Measurements from ENCODE around the gene SAMSN1. TPM values are rescaled to one million over a fixed set of nuclear protein-coding genes. Genes with fewer than 3 reads are reported as not detected.
"Not testable (repeated sequence)": the region's sequence is repeated elsewhere in the genome, so short reads cannot be mapped to it uniquely, and the experiment has no call there.

Gene SAMSN1
- total and polyA plus RNA-seq, 9 of the 15 experiments (the other 6 are each of a cell fraction or from before 2014, with no cell fraction given) = 101 to 223 (median 159) TPM

GRCh38 chr21:14547834-14548513 lies 1.9 kb upstream of the SAMSN1 start:
- H4K20me1 ChIP-seq (replicated peaks; ENCODE audit: control insufficient read depth, insufficient read depth, low read length) = no peaks in the 10 kb centered on the region
- TF ChIP-seq SMAD4 (CRISPR knock-in tag; conservative IDR thresholded peaks at IDR 0.05) (no peak), C11orf30 (IDR thresholded peaks at IDR 0.05; ENCODE audit: low read depth) (peak; percentile 44; the same call in 1 of the 2 replicates), ZNF316 (IDR thresholded peaks at IDR 0.05) (peak; percentile 71)
- no peaks in the 10 kb centered on the region for H3K9me3 ChIP-seq (replicated peaks; ENCODE audit: control insufficient read depth, insufficient read depth, low read depth, low read length)
- in situ Hi-C loops (cut with MboI) = no loop called here
- ATAC-seq (no peak), DNase-seq (ENCODE audit: extremely low read depth in 1 of 4, low spot score in 3 of 4) (no peak), FAIRE-seq (no peak)
- peaks cover 0 to 16% of the 10 kb centered on the region in 2 experiments; a peak in 2 of 5 replicates for H3K4me1 ChIP-seq (replicated peaks in 1 of 2; ENCODE audit: control insufficient read depth in 2 of 2, insufficient read depth in 2 of 2, low read length in 2 of 2)
- peaks cover 10% of the 10 kb centered on the region; the same call in 2 of the 3 replicates for H3K36me3 ChIP-seq (ENCODE audit: control insufficient read depth, insufficient read depth, low read length)
- H3K27ac ChIP-seq (ENCODE audit: extremely low read depth, low read depth, low read length) = peak overlapping the region; percentile 24; the same call in 1 of the 3 replicates
- CTCF ChIA-PET (ENCODE audit: low intra/inter-chr PET ratio) = no interaction called here
- H3K9me1 ChIP-seq (ENCODE audit: control insufficient read depth, insufficient read depth, low read length) = no peaks in the 10 kb centered on the region
- peaks cover 39% of the 10 kb centered on the region for H3K79me2 ChIP-seq (ENCODE audit: control insufficient read depth, insufficient read depth, low read length)
- 6% methylated on average over 3 of the region's 3 CpGs for WGBS (ENCODE audit: insufficient coverage, low coverage, missing lambda C conversion rate)
- no TSS peak for BruUV-seq (replicated peaks)
- peak overlapping the region in 1 of 2 experiments; percentile 29; a peak in 1 of 4 replicates for H3K9ac ChIP-seq (ENCODE audit: insufficient read depth in 1 of 2, low read depth in 2 of 2, low read length in 2 of 2)
- no peak overlapping the region for H3K4me3 ChIP-seq
- POLR2A ChIA-PET = no interaction called here
- peak overlapping the region; percentile 40; the same call in 1 of the 2 replicates for H3K4me2 ChIP-seq (ENCODE audit: insufficient read depth, low read length)
- intact Hi-C loops (cut with micrococcal nuclease) = loop anchor here (2.0 to 5.0 kb wide), 2 partner anchors 54 to 93 kb away; no protein-coding TSS in a partner anchor
- H3K27me3 ChIP-seq (ENCODE audit: control insufficient read depth in 2 of 2, insufficient read depth in 2 of 2, low read length in 2 of 2) = no peaks in the 10 kb centered on the region
- H2AFZ ChIP-seq (ENCODE audit: low read depth, low read length) = peak overlapping the region; percentile 58

- H4K20me1 ChIP-seq (replicated peaks; ENCODE audit: control insufficient read depth, insufficient read depth, low read length); in situ Hi-C loops (cut with MboI); CTCF ChIA-PET (ENCODE audit: low intra/inter-chr PET ratio); H3K27me3 ChIP-seq (ENCODE audit: control insufficient read depth in 2 of 2, insufficient read depth in 2 of 2, low read length in 2 of 2); FAIRE-seq; H3K4me3 ChIP-seq; DNase-seq (ENCODE audit: extremely low read depth in 1 of 4, low spot score in 3 of 4); ATAC-seq; H3K4me2 ChIP-seq (ENCODE audit: insufficient read depth, low read length); POLR2A ChIA-PET; H3K9me3 ChIP-seq (replicated peaks; ENCODE audit: control insufficient read depth, insufficient read depth, low read depth, low read length); H3K9ac ChIP-seq (ENCODE audit: insufficient read depth in 1 of 2, low read depth in 2 of 2, low read length in 2 of 2); H3K9me1 ChIP-seq (ENCODE audit: control insufficient read depth, insufficient read depth, low read length): not testable (repeated sequence)
- Histone ChIP-seq H3K79me2 (ENCODE audit: control insufficient read depth, insufficient read depth, low read length) (peaks cover 51% of the 10 kb centered on the region), H3K36me3 (ENCODE audit: control insufficient read depth, insufficient read depth, low read length) (peaks cover 14% of the 10 kb centered on the region; the same call in 2 of the 3 replicates), H2AFZ (ENCODE audit: low read depth, low read length) (peak overlapping the region; percentile 61), H3K27ac (ENCODE audit: extremely low read depth, low read depth, low read length) (peak overlapping the region; percentile 76; the same call in 2 of the 3 replicates), H3K4me1 (replicated peaks in 1 of 2; ENCODE audit: control insufficient read depth in 2 of 2, insufficient read depth in 2 of 2, low read length in 2 of 2) (peaks cover 0 to 13% of the 10 kb centered on the region in 2 experiments; a peak in 2 of 5 replicates)
- TSS peak; percentile 50 for BruUV-seq (replicated peaks)
- 74% methylated on average over 7 of the region's 7 CpGs for WGBS (ENCODE audit: insufficient coverage, low coverage, missing lambda C conversion rate)
- intact Hi-C loops (cut with micrococcal nuclease) = loop anchor here (2.0 to 5.0 kb wide), 2 partner anchors 56 to 92 kb away; no protein-coding TSS in a partner anchor
- TF ChIP-seq CHAMP1 (IDR thresholded peaks at IDR 0.05) (peak; percentile 63; the same call in 1 of the 2 replicates), BCOR (IDR thresholded peaks at IDR 0.05) (peak; percentile 37; the same call in 1 of the 2 replicates), CC2D1A (IDR thresholded peaks at IDR 0.05) (0 out of 2 replicates have a peak, but pooled peaks have one; percentile 12)
Observed at GRCh38 chr21:14546719-14547118, 604 bp upstream of the SAMSN1 start.

Measured in K562 (cell line).